GM12878 (cell line): ENCODE measurements around the gene GNPTAB. TPM values are rescaled to one million over a fixed set of nuclear protein-coding genes. Genes with fewer than 3 reads are reported as not detected.

Source experiments
- ATAC-seq: fragments of 200-7000 bp; cut with Tn5 transposase; 3 replicates; pipeline ENCODE4 v1.9.1; 2020; ENCODE audit warnings: mild to moderate bottlenecking, moderate library complexity
- BruUV-seq: library from RNA; stranded (reverse); fragments of 400-500 nt; replicated peaks from 2 replicates; lab custom pipeline; 2021; lab: Mats Ljungman, UMichigan
- CTCF ChIA-PET: fragments of 300-600 bp; sonication (Branson Sonifier 250); formaldehyde crosslinking; extraction: SDS; loops from one replicate; lab custom pipeline; 2021; ENCODE audit warnings: inconsistent platforms; lab: Yijun Ruan, JAX
- POLR2A ChIA-PET: fragments of 350-600 bp; formaldehyde crosslinking; extraction: SDS; loops from one replicate; lab custom pipeline; 2021; ENCODE audit warnings: inconsistent platforms; lab: Charles Lee
- RAD21 ChIA-PET: fragments of 300-600 bp; sonication (Branson Sonifier 250); formaldehyde crosslinking; loops from one replicate; lab custom pipeline; 2023; ENCODE audit warnings: antibody characterized with exemption; ENCODE audit not compliant: unreplicated experiment; lab: Charles Lee
- SMC1A ChIA-PET: fragments of 300-600 bp; sonication (Branson Sonifier 250); formaldehyde crosslinking; loops from one replicate; lab custom pipeline; 2023; ENCODE audit not compliant: unreplicated experiment, uncharacterized antibody; lab: Charles Lee
- DNase-seq: peaks from one replicate; pipeline ENCODE4 v3.0.0-alpha.2; 2011; ENCODE audit warnings: low read depth, low spot score
- FAIRE-seq: peaks from 3 replicates; lab custom pipeline; 2011; peaks lifted over from hg19 to GRCh38; lab: Jason Lieb, UNC
- H2AFZ ChIP-seq: 2 replicates; pipeline ENCODE4 v1.6.0; 2011; ENCODE audit warnings: low read depth, low read length, control low read depth; ENCODE audit not compliant: control insufficient read depth
- H3K27ac ChIP-seq: 2 replicates; pipeline ENCODE4 v1.5.1; 2011; ENCODE audit warnings: control low read depth; ENCODE audit not compliant: control insufficient read depth, insufficient read depth
- H3K27me3 ChIP-seq, 2 experiments: replicated peaks in 1 of 2; 2 replicates each; pipeline versions ENCODE4 v1.6.0 to v1.6.1; 2011; ENCODE audit warnings: low read length in 1 of 2; ENCODE audit not compliant: control insufficient read depth in 2 of 2, insufficient read depth in 2 of 2
- H3K36me3 ChIP-seq, 2 experiments: 2 replicates each; pipeline ENCODE4 v1.5.1; 2011; ENCODE audit warnings: low read length in 1 of 2; ENCODE audit not compliant: control insufficient read depth in 2 of 2, insufficient read depth in 2 of 2
- H3K4me1 ChIP-seq: 2 replicates; pipeline ENCODE4 v1.6.1; 2011; ENCODE audit warnings: mild to moderate bottlenecking, low read length, moderate library complexity, mixed read lengths; ENCODE audit not compliant: control insufficient read depth, insufficient read depth
- H3K4me2 ChIP-seq: 2 replicates; pipeline ENCODE4 v1.6.0; 2011; ENCODE audit warnings: control low read depth; ENCODE audit not compliant: control insufficient read depth, insufficient read depth
- H3K4me3 ChIP-seq: fragments of 200-600 bp; sonication (generic); 2 replicates; pipeline ENCODE4 v1.5.1; 2016
- H3K79me2 ChIP-seq: 2 replicates; pipeline ENCODE4 v1.6.0; 2011; ENCODE audit warnings: low read length; ENCODE audit not compliant: control insufficient read depth, insufficient read depth
- H3K9ac ChIP-seq: 2 replicates; pipeline ENCODE4 v1.8.0; 2011; ENCODE audit warnings: low read length, control low read depth, mixed read lengths; ENCODE audit not compliant: control insufficient read depth, insufficient read depth
- H3K9me3 ChIP-seq: replicated peaks from 3 replicates; pipeline ENCODE4 v1.5.1; 2011; ENCODE audit warnings: mild to moderate bottlenecking, low read length; ENCODE audit not compliant: control insufficient read depth, insufficient read depth
- H4K20me1 ChIP-seq: 2 replicates; pipeline ENCODE4 v1.6.0; 2011; ENCODE audit not compliant: control insufficient read depth, insufficient read depth
- BACH1 ChIP-seq: fragments of 450-650 bp; IDR thresholded peaks from 2 replicates; pipeline ENCODE4 v1.6.1; 2017; ENCODE audit warnings: mild to moderate bottlenecking, borderline replicate concordance
- BRCA1 ChIP-seq: IDR thresholded peaks from 2 replicates; pipeline ENCODE4 v1.6.1; 2011; ENCODE audit warnings: low read depth, low read length, improper control_type of control experiment
- GATAD2B ChIP-seq: fragments of 450-650 bp; conservative IDR thresholded peaks from 2 replicates; pipeline ENCODE4 v1.6.1; 2017; ENCODE audit warnings: low read depth, mild to moderate bottlenecking, moderate library complexity
- HDAC2 ChIP-seq: fragments of 200-600 bp; sonication (generic); IDR thresholded peaks from 2 replicates; pipeline ENCODE4 v1.6.1; 2017
- HDAC6 ChIP-seq: fragments of 200-600 bp; sonication (generic); IDR thresholded peaks from one replicate; pipeline ENCODE4 v1.8.0; 2017; ENCODE audit warnings: antibody characterized with exemption; ENCODE audit not compliant: unreplicated experiment
- JUNB ChIP-seq: IDR thresholded peaks from 2 replicates; pipeline ENCODE4 v1.6.1; 2016; ENCODE audit warnings: antibody characterized with exemption, mild to moderate bottlenecking
- NR2C2 ChIP-seq: IDR thresholded peaks from 2 replicates; pipeline ENCODE4 v1.6.1; 2011; ENCODE audit warnings: borderline replicate concordance, low read depth; ENCODE audit not compliant: control insufficient read depth, insufficient read length
- PML ChIP-seq: IDR thresholded peaks from 2 replicates; pipeline ENCODE4 v1.6.1; 2012; ENCODE audit warnings: low read length, inconsistent platforms
- POU2F2 ChIP-seq: IDR thresholded peaks from 3 replicates; pipeline ENCODE4 v1.6.1; 2011; ENCODE audit warnings: low read depth, mild to moderate bottlenecking, low read length, borderline replicate concordance
- RELA ChIP-seq: fragments of 450-650 bp; IDR thresholded peaks from 2 replicates; pipeline ENCODE4 v1.8.0; 2014; ENCODE audit warnings: borderline replicate concordance; ENCODE audit not compliant: partially characterized antibody
- STAT1 ChIP-seq: fragments of 450-650 bp; conservative IDR thresholded peaks from 2 replicates; pipeline ENCODE4 v1.6.1; 2014; ENCODE audit warnings: antibody characterized with exemption, mild to moderate bottlenecking
- WRNIP1 ChIP-seq: IDR thresholded peaks from 2 replicates; pipeline ENCODE4 v1.6.1; 2011; ENCODE audit warnings: low read depth, low read length, improper control_type of control experiment, borderline replicate concordance
- WGBS: methylation state at CpG from one replicate; pipeline ENCODE4 v1.1.6; 2016; ENCODE audit warnings: low lambda C conversion rate; ENCODE audit not compliant: insufficient replicate concordance, insufficient coverage; ENCODE audit errors: missing lambda C conversion rate; 5-methylcytosine and 5-hydroxymethylcytosine counted together
- in situ Hi-C: fragments of 300-500 bp; cut with MboI; formaldehyde crosslinking; loops from 9 replicates; pipeline ENCODE4 v1.14.3; 2018; ENCODE audit warnings: mixed read lengths
- intact Hi-C: fragments of 100-400 bp; cut with micrococcal nuclease; formaldehyde crosslinking; loops from one replicate; pipeline ENCODE4 v1.14.2; 2022; ENCODE audit not compliant: unreplicated experiment
- polyA plus RNA-seq, 11 experiments: library from polyadenylated mRNA; depleted of rRNA in 4 of 11; unstranded in 6 of 11; stranded (reverse) in 5 of 11; fragments of >200 nt; fragmentation: Nextera tagmentation in 4 of 11; fragmentation: Illumina TruSeq in 1 of 11; extraction: Ambion mirVana in 4 of 11; extraction: Trizol in 1 of 11; gene quantifications; 1 replicate in 1 of 11; 2 replicates in 10 of 11; pipeline versions ENCODE4 v1.2.1 to v1.2.3, GENCODE V29; 2011 to 2016; ENCODE audit warnings: inconsistent platforms in 2 of 11, missing spikeins in 2 of 11, low read depth in 1 of 11
- total RNA-seq, 4 experiments: library from RNA; depleted of rRNA in 3 of 4; stranded (reverse); fragments of >200 nt in 3 of 4; fragmentation: Illumina TruSeq in 1 of 4; extraction: Trizol in 1 of 4; gene quantifications; 2 replicates each; pipeline versions ENCODE4 v1.2.1 to v1.2.3, GENCODE V29; 2013 to 2021
- TF ChIP-seq, protein P1 (sequence below): fragments of 450-650 bp; IDR thresholded peaks from 2 replicates; pipeline ENCODE4 v1.6.1; 2017; ENCODE audit warnings: mild to moderate bottlenecking
- TF ChIP-seq, protein P2 (sequence below): fragments of 450-650 bp; formaldehyde crosslinking; IDR thresholded peaks from 2 replicates; pipeline ENCODE4 v1.5.0; 2022; ENCODE audit warnings: mild to moderate bottlenecking, missing genetic modification characterization
- TF ChIP-seq, protein P3 (sequence below): fragments of 450-650 bp; IDR thresholded peaks from 2 replicates; pipeline ENCODE4 v1.6.1; 2014; ENCODE audit warnings: mild to moderate bottlenecking
- TF ChIP-seq, protein P4 (sequence below): fragments of 450-650 bp; IDR thresholded peaks from 2 replicates; pipeline ENCODE4 v1.6.1; 2018; ENCODE audit warnings: mild to moderate bottlenecking, low read depth, moderate library complexity; ENCODE audit not compliant: partially characterized antibody

GNPTAB gene
- total and polyA plus RNA-seq, 10 of the 15 experiments (the other 5 are each of a cell fraction or from before 2014, with no cell fraction given) = 9.8 to 38.9 (median 35.3) TPM

DNA sequence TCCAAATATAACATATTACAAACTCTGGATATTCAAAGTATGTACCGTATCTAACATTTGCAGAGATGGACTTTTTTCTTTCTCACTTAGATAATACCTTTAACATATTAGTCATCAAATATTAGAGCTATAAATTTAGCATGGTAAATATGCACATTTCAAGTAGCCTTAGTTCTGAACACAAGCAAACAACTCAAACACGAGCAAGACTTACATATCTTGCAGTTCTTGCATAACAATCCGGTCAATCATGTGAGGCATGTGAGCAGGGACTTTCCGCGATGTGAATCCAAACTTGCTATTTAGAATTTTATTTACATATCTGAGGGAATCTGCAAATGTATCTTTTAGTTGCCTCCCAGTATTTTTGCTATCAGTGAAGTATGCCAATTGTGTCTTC is 69.4 kb downstream of the GNPTAB start:
- Histone ChIP-seq H3K36me3 (peaks cover 0 to 13% of the 10 kb centered on the region in 2 experiments; a peak in 3 of 4 replicates), H4K20me1 (no peaks in the 10 kb centered on the region), H3K9me3 (no peaks in the 10 kb centered on the region), H3K4me3 (no peak overlapping the region), H3K9ac (no peak overlapping the region), H2AFZ (no peak overlapping the region), H3K27me3 (no peaks in the 10 kb centered on the region), H3K4me1 (no peaks in the 10 kb centered on the region), H3K79me2 (no peaks in the 10 kb centered on the region), H3K4me2 (no peak overlapping the region), H3K27ac (no peak overlapping the region)
- no TSS peak for BruUV-seq
- intact Hi-C loops = no loop called here
- CTCF ChIA-PET = interaction anchor here (0.5 to 4.3 kb wide), 11 partner anchors 10 to 347 kb away, joined by 3 to 34 read pairs (median 4); partner anchors contain the start of gene GNPTAB
- RAD21 ChIA-PET = interaction anchor here (0.6 to 2.7 kb wide), 5 partner anchors 12 to 347 kb away, joined by 3 to 12 read pairs (median 6); no protein-coding TSS in a partner anchor
- POLR2A ChIA-PET = no interaction called here
- in situ Hi-C loops = loop anchor here (5.0 kb wide), 1 partner anchor 349 kb away; no protein-coding TSS in a partner anchor
- FAIRE-seq (no peak), DNase-seq (no peak), ATAC-seq (no peak)
- SMC1A ChIA-PET = interaction anchor here (1.0 to 2.3 kb wide), 3 partner anchors 9 to 62 kb away, joined by 3 to 10 read pairs (median 5); no protein-coding TSS in a partner anchor
- WGBS = 85% methylated on average over 5 of the region's 5 CpGs
- TF ChIP-seq BACH1 = no peak
- TF ChIP-seq, protein P1, sequence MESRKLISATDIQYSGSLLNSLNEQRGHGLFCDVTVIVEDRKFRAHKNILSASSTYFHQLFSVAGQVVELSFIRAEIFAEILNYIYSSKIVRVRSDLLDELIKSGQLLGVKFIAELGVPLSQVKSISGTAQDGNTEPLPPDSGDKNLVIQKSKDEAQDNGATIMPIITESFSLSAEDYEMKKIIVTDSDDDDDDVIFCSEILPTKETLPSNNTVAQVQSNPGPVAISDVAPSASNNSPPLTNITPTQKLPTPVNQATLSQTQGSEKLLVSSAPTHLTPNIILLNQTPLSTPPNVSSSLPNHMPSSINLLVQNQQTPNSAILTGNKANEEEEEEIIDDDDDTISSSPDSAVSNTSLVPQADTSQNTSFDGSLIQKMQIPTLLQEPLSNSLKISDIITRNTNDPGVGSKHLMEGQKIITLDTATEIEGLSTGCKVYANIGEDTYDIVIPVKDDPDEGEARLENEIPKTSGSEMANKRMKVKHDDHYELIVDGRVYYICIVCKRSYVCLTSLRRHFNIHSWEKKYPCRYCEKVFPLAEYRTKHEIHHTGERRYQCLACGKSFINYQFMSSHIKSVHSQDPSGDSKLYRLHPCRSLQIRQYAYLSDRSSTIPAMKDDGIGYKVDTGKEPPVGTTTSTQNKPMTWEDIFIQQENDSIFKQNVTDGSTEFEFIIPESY = no peak
- TF ChIP-seq RELA = no peak
- TF ChIP-seq, protein P2, sequence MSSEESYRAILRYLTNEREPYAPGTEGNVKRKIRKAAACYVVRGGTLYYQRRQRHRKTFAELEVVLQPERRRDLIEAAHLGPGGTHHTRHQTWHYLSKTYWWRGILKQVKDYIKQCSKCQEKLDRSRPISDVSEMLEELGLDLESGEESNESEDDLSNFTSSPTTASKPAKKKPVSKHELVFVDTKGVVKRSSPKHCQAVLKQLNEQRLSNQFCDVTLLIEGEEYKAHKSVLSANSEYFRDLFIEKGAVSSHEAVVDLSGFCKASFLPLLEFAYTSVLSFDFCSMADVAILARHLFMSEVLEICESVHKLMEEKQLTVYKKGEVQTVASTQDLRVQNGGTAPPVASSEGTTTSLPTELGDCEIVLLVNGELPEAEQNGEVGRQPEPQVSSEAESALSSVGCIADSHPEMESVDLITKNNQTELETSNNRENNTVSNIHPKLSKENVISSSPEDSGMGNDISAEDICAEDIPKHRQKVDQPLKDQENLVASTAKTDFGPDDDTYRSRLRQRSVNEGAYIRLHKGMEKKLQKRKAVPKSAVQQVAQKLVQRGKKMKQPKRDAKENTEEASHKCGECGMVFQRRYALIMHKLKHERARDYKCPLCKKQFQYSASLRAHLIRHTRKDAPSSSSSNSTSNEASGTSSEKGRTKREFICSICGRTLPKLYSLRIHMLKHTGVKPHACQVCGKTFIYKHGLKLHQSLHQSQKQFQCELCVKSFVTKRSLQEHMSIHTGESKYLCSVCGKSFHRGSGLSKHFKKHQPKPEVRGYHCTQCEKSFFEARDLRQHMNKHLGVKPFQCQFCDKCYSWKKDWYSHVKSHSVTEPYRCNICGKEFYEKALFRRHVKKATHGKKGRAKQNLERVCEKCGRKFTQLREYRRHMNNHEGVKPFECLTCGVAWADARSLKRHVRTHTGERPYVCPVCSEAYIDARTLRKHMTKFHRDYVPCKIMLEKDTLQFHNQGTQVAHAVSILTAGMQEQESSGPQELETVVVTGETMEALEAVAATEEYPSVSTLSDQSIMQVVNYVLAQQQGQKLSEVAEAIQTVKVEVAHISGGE (CRISPR knock-in tag) = no peak
- TF ChIP-seq PML = no peak
- TF ChIP-seq JUNB = no peak
- no peak for TF ChIP-seq HDAC6
- TF ChIP-seq POU2F2 = no peak
- no peak for TF ChIP-seq NR2C2
- no peak for TF ChIP-seq WRNIP1
- TF ChIP-seq HDAC2 = no peak
- no peak for TF ChIP-seq GATAD2B
- TF ChIP-seq STAT1 = no peak
- TF ChIP-seq, protein P3, sequence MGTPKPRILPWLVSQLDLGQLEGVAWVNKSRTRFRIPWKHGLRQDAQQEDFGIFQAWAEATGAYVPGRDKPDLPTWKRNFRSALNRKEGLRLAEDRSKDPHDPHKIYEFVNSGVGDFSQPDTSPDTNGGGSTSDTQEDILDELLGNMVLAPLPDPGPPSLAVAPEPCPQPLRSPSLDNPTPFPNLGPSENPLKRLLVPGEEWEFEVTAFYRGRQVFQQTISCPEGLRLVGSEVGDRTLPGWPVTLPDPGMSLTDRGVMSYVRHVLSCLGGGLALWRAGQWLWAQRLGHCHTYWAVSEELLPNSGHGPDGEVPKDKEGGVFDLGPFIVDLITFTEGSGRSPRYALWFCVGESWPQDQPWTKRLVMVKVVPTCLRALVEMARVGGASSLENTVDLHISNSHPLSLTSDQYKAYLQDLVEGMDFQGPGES = no peak
- TF ChIP-seq, protein P4, sequence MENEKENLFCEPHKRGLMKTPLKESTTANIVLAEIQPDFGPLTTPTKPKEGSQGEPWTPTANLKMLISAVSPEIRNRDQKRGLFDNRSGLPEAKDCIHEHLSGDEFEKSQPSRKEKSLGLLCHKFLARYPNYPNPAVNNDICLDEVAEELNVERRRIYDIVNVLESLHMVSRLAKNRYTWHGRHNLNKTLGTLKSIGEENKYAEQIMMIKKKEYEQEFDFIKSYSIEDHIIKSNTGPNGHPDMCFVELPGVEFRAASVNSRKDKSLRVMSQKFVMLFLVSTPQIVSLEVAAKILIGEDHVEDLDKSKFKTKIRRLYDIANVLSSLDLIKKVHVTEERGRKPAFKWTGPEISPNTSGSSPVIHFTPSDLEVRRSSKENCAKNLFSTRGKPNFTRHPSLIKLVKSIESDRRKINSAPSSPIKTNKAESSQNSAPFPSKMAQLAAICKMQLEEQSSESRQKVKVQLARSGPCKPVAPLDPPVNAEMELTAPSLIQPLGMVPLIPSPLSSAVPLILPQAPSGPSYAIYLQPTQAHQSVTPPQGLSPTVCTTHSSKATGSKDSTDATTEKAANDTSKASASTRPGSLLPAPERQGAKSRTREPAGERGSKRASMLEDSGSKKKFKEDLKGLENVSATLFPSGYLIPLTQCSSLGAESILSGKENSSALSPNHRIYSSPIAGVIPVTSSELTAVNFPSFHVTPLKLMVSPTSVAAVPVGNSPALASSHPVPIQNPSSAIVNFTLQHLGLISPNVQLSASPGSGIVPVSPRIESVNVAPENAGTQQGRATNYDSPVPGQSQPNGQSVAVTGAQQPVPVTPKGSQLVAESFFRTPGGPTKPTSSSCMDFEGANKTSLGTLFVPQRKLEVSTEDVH = no peak
- TF ChIP-seq BRCA1 = no peak
